ENCODE data around the gene DUOX1. TPM values are rescaled to one million over a fixed set of nuclear protein-coding genes. Genes with fewer than 3 reads are reported as not detected.
A peak's percentile ranks its signal among the peaks of the same experiment; 100 is the strongest.
"Not testable (repeated sequence)": the region's sequence is repeated elsewhere in the genome, so short reads cannot be mapped to it uniquely, and the experiment has no call there.

Gene DUOX1
- total RNA-seq, 1 experiment from 2014 or later, result not detected

DNA sequence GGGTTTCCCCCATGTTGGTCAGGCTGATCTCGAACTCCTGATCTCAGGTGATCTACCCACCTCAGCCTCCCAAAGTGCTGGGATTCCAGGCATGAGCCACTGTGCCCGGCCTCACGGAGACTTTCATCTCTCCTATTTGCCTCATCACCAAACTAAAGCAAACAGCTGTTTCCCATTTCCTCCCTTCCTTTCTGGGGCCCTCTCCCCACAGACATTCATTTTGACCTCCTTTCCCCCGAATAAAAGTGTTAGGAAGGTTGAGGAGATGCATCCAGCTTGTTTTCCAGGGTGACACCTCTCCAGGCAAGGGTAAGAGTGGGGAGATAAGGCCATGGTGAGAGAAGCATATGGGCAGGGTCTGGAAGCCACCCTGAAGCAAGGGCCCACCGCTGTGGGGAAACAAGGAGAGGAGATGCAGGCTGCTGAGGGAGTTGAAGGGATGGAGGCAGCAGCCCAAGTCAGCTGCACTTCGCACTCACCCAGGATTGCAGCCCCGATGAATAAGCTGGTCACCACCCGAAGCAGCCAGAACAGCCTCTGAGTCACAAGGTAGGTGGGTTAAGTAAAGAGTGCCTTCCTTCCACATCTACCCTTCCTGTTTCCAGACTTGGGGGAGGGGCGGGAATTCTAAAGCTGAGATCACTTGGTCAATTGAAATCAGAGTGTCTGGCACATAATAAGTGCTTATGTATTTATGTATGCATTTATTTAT lies 7.9 kb upstream of the DUOX1 start:
- DNase-seq (ENCODE audit: low spot score), result peak; percentile 82

DNA sequence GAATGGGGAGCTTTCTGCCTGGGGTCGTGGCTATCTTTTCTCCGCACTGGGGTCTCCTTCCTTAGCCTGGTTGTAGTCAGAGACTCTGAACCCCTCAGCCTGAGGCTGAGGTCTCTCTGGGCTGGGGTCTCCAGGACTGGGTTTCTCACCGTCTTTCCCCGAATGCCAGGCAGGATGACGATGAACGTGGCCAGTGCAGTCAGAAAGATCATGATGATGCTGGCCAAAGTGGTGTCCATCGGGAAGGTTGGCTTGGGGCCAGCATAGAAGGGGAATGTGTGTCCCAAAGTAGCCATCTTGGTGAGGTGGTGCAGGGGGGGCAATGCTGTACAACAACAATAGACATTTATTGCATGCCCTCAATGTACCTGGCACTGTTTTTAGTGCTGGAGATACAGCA lies 7.1 kb upstream of the DUOX1 start:
- DNase-seq (ENCODE audit: low spot score), result no peak

DNA sequence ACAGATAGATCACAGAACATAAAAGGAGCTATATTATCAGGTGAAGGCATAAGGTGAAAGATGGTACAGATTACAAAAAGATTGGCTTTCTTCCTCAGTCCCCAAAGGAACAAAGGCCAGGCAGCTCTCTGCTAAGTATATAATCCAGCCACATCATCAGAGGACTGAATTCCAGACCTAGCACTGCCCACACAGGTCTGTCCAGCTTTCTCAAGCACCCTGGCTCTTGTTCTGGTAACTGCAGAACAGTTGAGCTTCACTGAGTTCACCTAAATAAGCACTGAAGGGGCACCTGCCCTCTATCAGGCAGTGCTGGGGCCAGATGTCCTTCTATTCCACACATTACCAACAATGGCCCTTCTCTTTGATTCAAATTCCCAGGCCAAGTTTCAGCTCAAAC lies 6.4 kb upstream of the DUOX1 start:
- DNase-seq (ENCODE audit: low spot score), result no peak

DNA sequence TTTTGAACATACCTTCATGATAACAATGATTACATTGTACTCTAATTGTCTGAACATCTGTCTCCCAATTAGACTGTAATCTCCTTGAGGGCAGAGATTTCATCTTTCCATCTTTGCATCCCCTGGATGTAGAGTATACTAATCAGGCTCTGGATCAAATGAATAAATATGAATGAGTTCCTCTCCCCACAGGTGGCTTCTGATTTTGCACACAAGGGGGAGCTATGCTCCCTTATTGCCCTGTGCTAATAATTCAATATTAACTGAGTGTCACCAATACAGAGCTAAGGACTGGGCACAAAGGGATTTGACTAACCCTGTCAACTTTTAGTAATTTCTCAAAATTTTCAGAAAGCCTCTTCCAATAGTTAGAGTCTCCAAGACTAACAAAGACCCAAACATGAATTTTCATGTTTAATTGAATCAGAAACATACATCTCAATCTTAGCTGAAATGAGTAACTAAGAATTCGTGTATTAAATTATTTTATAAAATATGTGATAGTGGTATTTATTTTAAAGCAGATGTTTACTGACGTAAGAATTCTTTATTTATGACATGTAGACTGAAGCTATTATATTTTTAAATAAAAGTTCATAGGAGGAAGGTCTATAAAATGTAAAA lies 3.1 kb upstream of the DUOX1 start:
- peak; percentile 46 for DNase-seq (ENCODE audit: low spot score)

DNA sequence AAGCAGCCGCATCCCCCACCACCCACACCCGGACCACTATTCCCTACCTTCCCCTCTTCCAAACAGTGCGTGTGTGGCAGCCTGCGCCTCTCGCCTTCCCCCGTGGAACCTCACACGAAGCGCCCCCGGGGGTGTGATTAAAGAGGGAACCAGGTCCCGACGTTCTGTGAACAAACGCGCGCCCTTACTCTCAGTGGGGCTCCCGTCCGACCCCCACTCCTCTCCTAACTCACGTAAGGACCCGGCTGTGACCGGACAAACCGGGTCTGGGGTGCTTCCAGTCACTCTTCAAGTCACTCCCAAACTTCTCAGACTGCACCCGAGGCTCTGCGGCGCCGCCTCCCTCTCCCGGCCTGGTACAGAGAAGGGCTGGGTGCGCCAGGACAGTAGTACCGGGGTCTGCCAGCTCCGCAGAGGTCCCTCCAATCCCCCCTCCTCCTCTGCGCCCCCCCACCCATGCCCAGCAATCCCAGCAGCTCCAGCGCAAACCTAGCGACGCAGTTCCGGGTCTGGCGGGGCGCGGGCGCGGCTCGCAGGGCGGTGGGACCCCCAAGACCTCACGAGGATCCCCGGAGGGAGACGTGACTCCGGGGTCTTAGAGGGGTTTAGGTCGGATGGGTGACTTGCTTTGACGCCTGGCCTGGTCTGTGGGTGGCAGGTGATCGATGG lies 689 bp upstream of the DUOX1 start:
- no peak for DNase-seq (ENCODE audit: low spot score)

DNA sequence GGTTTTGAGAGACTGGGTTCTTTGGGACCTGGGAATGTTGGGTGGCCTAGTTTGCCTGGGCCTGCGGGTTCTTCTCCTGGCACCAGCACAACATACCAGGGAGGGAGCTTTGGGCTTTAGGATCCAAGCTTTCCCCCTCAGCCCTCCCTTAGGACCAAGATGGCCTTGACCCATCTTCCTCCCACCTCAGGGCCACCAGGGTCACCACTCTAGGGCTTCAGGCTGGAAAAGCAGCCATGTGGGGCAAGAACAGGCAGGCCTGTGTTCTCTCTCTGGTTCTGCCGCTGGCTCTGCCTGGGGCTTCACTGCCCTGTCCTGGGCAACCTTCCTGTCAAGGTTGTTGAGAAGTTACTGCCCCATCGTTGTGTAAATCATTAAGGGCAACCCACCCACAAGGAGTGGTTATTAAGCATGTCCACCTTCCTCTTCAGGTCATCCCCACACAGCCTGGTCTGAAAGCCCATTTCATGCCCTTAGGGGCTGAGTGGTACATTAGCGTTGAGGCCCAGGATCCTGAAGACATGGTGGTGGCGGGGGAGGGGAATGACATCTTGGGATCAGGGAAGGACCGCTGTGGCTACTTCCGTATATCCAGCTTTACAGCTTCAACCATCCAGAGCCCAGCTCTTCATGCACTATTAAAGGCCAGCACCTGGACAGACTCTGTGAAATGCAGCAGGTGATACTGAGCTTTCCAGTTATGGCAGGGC lies 652 bp downstream of the DUOX1 start:
- no peak for DNase-seq (ENCODE audit: low spot score)

DNA sequence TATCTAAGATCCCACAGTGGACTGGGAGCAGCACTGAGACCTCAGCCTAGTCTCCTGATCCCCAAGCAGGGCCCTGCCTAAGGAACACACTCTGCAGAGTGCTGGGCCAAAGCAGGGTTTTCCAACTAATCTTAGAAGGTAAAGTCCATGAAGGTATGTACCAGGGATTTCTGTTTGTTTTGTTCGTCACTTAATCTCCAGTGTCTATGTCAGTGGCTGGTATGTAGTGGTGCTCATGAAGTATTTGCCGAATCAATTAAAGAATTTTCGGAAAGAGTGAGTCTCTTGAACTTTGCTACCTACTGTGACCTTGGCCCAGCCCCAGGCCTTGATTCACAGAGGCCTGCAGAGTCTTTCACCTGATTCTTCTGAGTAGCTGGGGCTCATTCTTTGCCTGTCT lies 1.7 kb downstream of the DUOX1 start:
- DNase-seq (ENCODE audit: low spot score), result no peak

DNA sequence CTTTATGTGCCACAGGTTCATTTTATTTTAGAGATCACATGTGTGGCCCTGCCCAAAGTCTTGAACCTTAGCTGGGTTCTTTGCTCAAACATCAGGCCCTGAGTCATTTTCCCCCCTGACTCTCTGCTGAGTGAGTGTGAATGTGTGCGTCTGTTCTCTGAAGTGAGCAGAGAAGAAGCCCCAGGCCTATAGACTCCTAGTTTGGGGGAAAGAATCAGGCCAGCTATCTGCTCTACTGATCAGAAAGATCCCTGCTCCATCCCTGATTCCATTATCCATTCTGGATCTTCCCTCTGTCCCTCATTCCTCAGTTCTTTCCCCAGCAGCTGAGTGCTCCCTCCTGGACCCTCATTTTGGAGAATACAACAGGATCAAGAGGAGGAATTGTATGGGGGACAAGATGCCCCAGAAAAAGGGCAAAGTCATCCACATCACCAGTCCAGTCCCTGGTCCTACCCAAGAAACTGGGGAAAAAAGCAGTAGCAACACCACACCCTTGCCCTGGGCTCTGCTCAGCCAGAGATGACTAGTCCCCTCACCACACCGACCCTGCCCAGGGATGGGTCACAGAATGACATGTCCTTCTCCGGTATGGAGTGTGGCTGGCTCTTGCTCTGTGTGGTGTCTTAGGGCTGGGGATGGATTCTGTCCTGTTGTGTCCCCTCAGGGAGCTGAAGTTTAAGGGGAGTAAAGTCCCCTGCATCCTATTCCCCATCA lies 3.2 kb downstream of the DUOX1 start:
- DNase-seq (ENCODE audit: low spot score), result no peak

DNA sequence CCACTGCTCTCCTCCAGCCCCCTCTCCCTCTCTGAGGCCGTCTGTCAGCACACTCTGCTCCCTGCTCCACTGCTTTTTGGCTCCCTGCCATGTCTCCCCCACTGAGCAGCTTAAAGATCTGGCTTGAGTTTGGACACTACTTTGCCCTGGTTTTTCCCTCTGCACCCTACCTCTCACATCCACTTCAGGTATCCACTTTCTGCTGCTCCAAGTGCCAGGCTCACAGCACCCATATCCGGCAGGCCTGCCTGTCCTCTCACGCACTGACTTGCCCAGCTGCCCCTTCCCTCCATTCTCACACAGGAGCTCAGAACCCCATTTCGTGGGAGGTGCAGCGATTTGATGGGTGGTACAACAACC lies 3.7 kb downstream of the DUOX1 start:
- no peak for DNase-seq (ENCODE audit: low spot score)

DNA sequence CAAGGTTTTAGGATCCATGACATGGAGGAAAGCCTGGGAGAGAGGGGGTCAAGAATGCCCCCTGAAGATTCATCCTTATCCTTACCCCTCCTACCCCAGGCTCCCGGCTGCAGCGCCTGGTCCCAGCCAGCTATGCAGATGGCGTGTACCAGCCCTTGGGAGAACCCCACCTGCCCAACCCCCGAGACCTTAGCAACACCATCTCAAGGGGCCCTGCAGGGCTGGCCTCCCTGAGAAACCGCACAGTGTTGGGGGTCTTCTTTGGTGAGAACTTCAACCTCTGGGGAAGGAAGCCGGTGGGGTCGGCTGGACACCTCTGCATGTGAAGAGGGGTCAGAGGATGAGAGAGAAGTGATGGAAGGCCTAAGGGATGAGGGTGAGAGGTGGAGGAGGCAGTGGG lies 4.3 kb downstream of the DUOX1 start:
- no peak for DNase-seq (ENCODE audit: low spot score)

DNA sequence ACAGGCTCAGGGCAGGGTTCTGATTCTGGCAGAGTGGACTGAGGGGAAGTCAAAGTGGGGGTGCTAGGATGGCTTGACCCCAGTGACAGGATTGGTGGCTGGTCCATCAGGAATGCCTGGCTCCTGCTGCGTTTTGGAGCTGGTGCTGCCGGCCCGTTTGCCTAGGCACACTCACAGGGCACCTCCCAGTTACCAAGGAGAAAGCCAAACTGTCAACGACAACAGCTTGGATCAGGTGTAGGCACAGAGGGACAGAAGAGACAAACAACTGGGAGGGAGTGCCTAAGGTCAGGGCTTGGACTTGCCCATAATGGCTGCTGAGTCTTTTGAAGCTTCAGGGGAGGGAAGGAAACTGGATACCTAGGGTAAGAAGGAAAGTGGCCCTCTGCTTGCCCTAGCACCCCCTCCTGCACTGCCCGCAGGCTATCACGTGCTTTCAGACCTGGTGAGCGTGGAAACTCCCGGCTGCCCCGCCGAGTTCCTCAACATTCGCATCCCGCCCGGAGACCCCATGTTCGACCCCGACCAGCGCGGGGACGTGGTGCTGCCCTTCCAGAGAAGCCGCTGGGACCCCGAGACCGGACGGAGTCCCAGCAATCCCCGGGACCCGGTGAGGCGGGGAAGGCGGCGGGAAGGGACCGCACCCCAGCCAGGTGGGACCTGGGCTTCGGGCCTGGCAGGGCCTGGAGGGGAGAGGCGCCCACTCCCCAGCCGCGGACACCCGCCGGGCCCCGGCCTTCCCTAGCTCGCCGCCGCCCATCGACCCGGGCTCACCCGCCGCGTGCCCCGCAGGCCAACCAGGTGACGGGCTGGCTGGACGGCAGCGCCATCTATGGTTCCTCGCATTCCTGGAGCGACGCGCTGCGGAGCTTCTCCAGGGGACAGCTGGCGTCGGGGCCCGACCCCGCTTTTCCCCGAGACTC lies 5.1 kb downstream of the DUOX1 start:
- DNase-seq (ENCODE audit: low spot score), result no peak

DNA sequence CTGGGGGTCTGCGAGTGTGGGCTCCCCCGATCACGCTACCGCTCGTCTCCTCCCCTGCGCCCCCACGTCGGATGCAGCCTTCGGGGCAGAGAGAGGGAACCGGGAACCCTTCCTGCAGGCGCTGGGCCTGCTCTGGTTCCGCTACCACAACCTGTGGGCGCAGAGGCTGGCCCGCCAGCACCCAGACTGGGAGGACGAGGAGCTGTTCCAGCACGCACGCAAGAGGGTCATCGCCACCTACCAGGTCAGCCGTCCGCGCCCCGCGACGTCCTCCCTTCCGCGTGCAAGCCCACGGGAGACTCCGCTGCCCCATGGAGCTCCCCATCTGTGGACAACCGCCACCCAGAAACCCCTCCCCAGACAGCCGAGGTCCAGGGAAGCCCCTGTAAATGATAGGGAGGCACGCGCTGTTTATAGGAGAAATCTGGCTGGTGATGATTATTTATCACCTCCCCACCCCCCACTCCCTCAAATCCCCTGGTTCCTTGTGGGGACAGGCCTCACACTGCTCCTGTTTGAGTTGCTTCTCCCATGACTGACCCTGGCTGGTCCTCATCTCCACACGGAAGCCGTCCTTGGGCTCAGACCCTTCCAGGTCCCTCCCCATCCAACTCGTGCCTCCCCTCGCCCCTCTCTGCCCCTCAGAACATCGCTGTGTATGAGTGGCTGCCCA lies 6.0 kb downstream of the DUOX1 start:
- not testable (repeated sequence) for DNase-seq (ENCODE audit: low spot score)

DNA sequence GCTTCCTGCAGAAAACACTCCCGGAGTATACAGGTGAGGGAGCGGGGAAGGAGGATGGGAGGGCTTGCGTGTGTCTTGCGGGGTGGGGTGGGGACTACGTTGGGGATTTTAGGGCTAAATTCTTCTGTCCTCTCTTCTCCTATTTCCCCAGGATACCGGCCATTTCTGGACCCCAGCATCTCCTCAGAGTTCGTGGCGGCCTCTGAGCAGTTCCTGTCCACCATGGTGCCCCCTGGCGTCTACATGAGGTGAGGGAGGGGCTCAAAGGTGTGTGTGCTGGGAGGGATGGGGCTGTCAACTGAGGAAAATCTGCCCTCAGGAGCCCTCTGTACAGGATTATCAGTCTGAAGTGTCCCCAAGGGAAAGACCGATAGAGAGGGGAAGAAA lies 6.6 kb downstream of the DUOX1 start:
- no peak for DNase-seq (ENCODE audit: low spot score)

DNA sequence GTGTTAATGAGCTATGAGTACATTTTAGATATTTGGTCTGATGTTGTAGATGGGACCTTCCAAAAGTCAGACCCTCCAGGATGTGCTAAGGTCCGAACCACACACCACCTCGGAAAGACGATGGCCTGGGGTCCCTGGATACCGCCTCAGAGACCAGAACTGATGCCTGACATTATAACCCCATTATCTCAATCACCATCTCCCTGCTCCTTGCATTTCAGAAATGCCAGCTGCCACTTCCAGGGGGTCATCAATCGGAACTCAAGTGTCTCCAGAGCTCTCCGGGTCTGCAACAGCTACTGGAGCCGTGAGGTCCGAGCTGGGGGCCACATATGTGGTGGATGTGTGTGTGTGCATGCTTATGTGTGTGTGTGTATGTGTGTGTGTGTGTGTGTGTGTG lies 7.9 kb downstream of the DUOX1 start:
- DNase-seq (ENCODE audit: low spot score), result no peak

DNA sequence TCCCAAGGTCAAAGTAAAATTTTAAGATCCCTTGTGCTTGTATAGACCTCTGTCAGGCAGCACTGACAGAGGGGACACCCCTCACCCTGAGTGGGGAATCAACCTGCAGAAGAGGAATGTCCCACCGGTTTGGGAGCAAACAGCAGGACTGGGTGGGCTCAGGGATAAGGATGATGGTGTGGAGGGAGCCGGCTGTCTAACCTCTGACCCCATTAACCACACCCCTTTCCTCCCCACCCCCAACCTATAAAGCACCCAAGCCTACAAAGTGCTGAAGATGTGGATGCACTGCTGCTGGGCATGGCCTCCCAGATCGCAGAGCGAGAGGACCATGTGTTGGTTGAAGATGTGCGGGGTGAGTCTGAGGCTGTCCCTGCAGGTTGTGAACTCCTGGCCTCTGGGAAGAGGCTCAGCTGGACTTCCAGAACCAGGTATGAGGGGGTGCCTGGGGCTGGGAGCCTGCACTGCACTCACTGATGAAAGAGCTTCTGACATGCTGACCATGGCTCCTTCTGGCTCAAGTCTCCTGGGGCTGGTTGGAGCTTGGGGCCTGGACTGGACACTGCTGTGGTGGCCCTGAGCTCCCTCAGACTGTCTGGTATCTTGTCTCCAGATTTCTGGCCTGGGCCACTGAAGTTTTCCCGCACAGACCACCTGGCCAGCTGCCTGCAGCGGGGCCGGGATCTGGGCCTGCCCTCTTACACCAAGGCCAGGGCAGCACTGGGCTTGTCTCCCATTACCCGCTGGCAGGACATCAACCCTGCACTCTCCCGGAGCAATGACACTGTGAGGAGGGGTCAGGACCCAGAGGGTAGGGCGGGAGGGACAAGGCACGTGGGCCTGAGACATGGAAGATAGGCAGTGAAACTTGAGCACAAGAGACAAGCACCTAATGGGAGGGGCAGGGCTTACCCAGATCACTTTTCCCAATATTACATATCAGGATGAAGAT lies 9.3 kb downstream of the DUOX1 start:
- DNase-seq (ENCODE audit: low spot score), result no peak

DNA sequence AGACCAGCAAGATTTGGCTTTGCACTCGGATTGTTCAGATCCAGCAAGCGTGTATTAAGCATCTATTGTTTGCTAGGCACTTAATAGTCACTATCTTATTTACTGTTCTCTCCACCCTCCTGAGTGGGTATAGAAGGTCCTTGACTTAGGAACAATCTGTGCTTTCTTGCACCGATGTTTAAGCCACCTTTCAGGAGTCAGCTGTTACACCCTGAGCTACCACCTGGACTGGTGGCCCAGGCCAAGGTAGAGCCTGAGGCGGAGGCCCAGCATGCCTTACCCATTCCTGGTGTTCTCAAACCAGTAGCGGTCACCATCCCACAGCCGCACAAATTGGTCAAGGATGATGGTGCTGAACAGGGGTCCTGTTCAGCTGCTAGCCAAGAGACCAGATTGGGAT lies 10.0 kb downstream of the DUOX1 start:
- DNase-seq (ENCODE audit: low spot score), result no peak

DNA sequence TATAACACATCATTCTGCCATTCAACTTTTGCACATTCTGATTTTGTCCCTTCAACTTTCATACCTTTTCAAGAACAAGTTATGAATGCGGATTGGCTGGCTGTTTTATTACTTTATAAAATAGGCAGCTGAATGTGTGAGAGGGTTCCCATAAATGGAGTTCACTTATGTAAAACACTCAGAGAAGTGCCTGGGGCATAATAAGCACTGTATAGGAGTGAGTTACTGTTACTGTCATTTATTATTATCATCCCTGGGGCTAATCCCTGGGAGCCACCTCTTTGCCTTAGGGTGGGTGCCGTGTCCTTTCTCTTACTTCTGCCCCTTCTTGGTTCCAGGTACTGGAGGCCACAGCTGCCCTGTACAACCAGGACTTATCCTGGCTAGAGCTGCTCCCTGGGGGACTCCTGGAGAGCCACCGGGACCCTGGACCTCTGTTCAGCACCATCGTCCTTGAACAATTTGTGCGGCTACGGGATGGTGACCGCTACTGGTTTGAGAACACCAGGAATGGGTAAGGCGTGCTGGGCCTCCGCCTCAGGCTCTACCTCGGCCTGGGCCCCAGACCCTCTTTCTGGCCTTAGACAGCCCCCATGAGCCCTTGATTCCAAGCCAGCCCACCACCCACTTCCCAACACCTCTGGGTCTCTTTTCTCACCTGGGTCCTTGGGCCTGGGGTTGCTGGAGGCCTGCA lies 10.9 kb downstream of the DUOX1 start:
- DNase-seq (ENCODE audit: low spot score), result no peak

DNA sequence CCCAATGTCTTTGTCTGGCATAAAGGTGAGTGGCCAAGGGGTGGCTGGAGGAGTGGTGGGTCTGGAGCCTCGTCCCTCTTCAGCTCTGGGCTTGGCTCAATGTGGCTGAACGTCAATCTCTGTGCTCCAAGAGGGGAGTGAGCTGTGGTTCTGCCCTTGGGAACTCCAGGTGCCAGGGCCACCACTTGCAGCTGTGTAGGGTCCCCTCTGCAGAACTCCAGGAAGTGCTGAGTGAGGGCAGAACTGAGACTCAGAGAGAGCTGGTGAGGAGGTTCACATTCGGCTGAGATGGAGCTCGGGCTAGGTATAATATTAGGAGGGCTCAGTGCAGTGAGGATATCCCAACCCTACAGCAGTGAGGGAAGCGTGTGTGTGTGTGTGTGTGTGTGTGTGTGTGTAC lies 11.6 kb downstream of the DUOX1 start:
- DNase-seq (ENCODE audit: low spot score), result no peak

DNA sequence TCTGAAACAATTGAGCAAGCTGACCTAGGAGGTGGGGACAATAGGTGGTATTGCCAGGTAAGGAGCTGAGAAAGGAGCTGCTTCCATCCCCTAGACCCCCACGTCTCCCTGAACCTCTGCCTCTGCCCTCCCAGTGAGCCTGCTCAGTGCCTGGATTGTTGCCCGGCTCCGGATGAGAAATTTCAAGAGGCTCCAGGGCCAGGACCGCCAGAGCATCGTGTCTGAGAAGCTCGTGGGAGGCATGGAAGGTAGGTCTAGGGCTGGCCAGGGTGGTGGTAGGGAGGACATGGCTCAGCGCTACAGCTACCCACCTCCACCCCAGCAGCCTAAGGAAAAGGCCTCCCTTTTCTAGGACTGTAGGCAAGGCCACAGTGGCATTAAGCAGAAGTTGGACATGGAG lies 13.3 kb downstream of the DUOX1 start:
- no peak for DNase-seq (ENCODE audit: low spot score)

All from A172 (cell line).